Activated T-helper 9 cell treated with anti-CD3 and anti-CD28 coated beads, Interleukin-2, amount 50 U/mL, for 16 hours (primary cell): Measurements from ENCODE around the gene GRIK3.
"Not testable (repeated sequence)": the region's sequence is repeated elsewhere in the genome, so short reads cannot be mapped to it uniquely, and the experiment has no call there.

Source experiments
- DNase-seq: peaks from one replicate; pipeline ENCODE4 v3.0.0-alpha.2; 2020; ENCODE audit warnings: low read depth

Gene GRIK3

GRCh38 chr1:36941316-36941978, 92.9 kb downstream of the GRIK3 start:
- no peak for DNase-seq

- DNase-seq: no peak
Observed at GRCh38 chr1:36938819-36939218, 95.5 kb downstream of the GRIK3 start.

GRCh38 chr1:36937371-36937770, 96.9 kb downstream of the GRIK3 start:
- no peak for DNase-seq

GRCh38 chr1:36934061-36934460, 100.3 kb downstream of the GRIK3 start:
- no peak for DNase-seq

GRCh38 chr1:36927826-36928225, 106.5 kb downstream of the GRIK3 start:
- no peak for DNase-seq

GRCh38 chr1:36925251-36925650, 109.1 kb downstream of the GRIK3 start:
- no peak for DNase-seq

GRCh38 chr1:36924282-36924811, 110.0 kb downstream of the GRIK3 start:
- no peak for DNase-seq

- no peak for DNase-seq
Observed at GRCh38 chr1:36922593-36923426, 111.5 kb downstream of the GRIK3 start.

GRCh38 chr1:36922071-36922470, 112.2 kb downstream of the GRIK3 start:
- no peak for DNase-seq

- DNase-seq: no peak
Observed at GRCh38 chr1:36920801-36921405, 113.4 kb downstream of the GRIK3 start.

- no peak for DNase-seq
Observed at GRCh38 chr1:36920371-36920770, 113.9 kb downstream of the GRIK3 start.

- DNase-seq: no peak
Observed at GRCh38 chr1:36919491-36920145, 114.7 kb downstream of the GRIK3 start.

GRCh38 chr1:36918604-36919003, 115.7 kb downstream of the GRIK3 start:
- DNase-seq: no peak

- not testable (repeated sequence) for DNase-seq
Observed at GRCh38 chr1:36916542-36916941, 117.8 kb downstream of the GRIK3 start.

GRCh38 chr1:36913484-36914060, 120.7 kb downstream of the GRIK3 start:
- no peak for DNase-seq

GRCh38 chr1:36913016-36913415, 121.3 kb downstream of the GRIK3 start:
- DNase-seq: no peak

GRCh38 chr1:36912365-36912865, 121.9 kb downstream of the GRIK3 start:
- no peak for DNase-seq

- DNase-seq: no peak
Observed at GRCh38 chr1:36911561-36912364, 122.6 kb downstream of the GRIK3 start.

- no peak for DNase-seq
Observed at GRCh38 chr1:36910886-36911540, 123.3 kb downstream of the GRIK3 start.
